Ascending aorta (tissue), 2 donors: ENCODE measurements around the gene OR2Z1. TPM values are rescaled to one million over a fixed set of nuclear protein-coding genes. Genes with fewer than 3 reads are reported as not detected.

Experiments
- DNase-seq, 2 donors: peaks; one replicate each; pipeline ENCODE4 v3.0.0-alpha.2; 2019; ENCODE audit warnings: low spot score in 2 of 2
- H3K27ac ChIP-seq, 2 donors: fragments of 200-600 bp; sonication (generic); one replicate each; pipeline ENCODE4 v1.5.1; 2016 to 2017; ENCODE audit warnings: mild to moderate bottlenecking in 1 of 2
- H3K27me3 ChIP-seq: fragments of 200-600 bp; sonication (generic); one replicate; pipeline ENCODE4 v1.5.1; 2017
- H3K36me3 ChIP-seq, 2 donors: fragments of 200-600 bp; sonication (generic); one replicate each; pipeline ENCODE4 v1.5.1; 2016
- H3K4me1 ChIP-seq, 2 donors: fragments of 200-600 bp; sonication (generic); one replicate each; pipeline ENCODE4 v1.5.1; 2016 to 2017; ENCODE audit warnings: mild to moderate bottlenecking in 1 of 2
- H3K4me3 ChIP-seq, 2 donors: fragments of 200-600 bp; sonication (generic); one replicate each; pipeline ENCODE4 v1.5.1; 2016 to 2017; ENCODE audit warnings: mild to moderate bottlenecking in 1 of 2
- H3K9me3 ChIP-seq, 2 donors: fragments of 200-600 bp; sonication (generic); one replicate each; pipeline ENCODE4 v1.5.1; 2016
- CTCF ChIP-seq, 3 experiments: fragments of 200-600 bp in 2 of 3; fragments of 450-650 bp in 1 of 3; sonication (generic) in 2 of 3; IDR thresholded peaks; one replicate each; pipeline ENCODE4 v1.5.1; 2016 to 2019; ENCODE audit warnings: antibody characterized with exemption in 3 of 3, mild to moderate bottlenecking in 1 of 3, moderate library complexity in 1 of 3
- intact Hi-C: fragments of 100-400 bp; cut with DNase I; formaldehyde crosslinking; loops from one replicate; pipeline ENCODE4 v1.15.1; 2023
- total RNA-seq: library from RNA; depleted of rRNA; stranded (reverse); fragments of >200 nt; gene quantifications from one replicate; pipeline ENCODE4 v1.1.0, GENCODE V29; 2016

Gene OR2Z1
- total RNA-seq, 1 donor from 2014 or later: not detected

DNA sequence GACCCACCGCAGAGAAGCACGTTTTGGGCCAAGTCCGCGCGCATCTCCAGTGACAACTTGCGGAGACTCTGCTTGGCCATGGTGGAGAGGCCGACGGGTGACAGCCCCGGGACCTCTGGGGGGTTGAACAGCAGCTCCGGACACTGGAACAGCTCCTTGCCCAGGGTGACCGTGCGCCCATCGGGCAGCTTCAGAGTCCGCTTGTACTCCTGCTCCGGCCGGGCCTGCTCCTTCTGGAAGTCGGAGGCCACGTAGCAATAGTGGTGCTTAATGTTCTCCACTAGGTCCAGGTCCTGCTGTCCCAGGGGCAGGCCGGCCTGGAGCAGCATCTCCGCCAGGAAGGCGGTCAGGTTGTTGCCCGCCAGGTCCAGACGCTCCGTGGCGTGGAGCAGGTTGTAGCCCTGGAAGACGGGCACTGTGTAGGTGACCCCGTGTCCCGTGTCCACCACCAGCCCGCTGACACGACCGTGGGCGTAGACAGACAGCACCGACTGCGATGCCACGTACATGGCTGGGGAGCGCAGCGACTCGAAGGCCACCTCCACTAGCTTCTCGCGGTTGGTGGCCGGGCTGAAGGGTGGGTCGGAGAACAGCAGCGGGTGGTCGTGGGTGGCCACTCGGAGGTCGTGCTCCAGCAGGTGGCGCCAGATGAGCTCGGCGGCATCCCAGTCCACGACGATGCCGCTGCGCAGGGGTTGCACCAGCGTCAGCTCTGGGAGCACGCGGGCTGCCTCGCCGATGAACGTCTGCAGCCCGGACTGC is 23.6 kb upstream of the OR2Z1 start:
- no peaks in the 10 kb centered on the region for H3K27me3 ChIP-seq
- H3K27ac ChIP-seq: no peak overlapping the region
- no peaks in the 10 kb centered on the region for H3K4me1 ChIP-seq
- TF ChIP-seq CTCF (IDR thresholded peaks at IDR 0.05): no peak
- H3K4me3 ChIP-seq: no peak overlapping the region
- DNase-seq: no peak
- no peaks in the 10 kb centered on the region for H3K36me3 ChIP-seq
- H3K9me3 ChIP-seq: no peaks in the 10 kb centered on the region
- intact Hi-C loops: no loop called here

GRCh38 chr19:8698433-8699063 is 22.9 kb upstream of the OR2Z1 start, which contains the start of gene ACTL9:
TSS of gene ACTL9 (minus strand) at chr19:8698795. CDS start at chr19:8698701, 94 bp downstream.
- H3K4me1 ChIP-seq: no peaks in the 10 kb centered on the region
- intact Hi-C loops: no loop called here
- DNase-seq: no peak
- H3K36me3 ChIP-seq: no peaks in the 10 kb centered on the region
- H3K4me3 ChIP-seq: no peak within 1 kb of the TSS
- no peak within 1 kb of the TSS for H3K27ac ChIP-seq
- H3K9me3 ChIP-seq: no peaks in the 10 kb centered on the region
- TF ChIP-seq CTCF (IDR thresholded peaks at IDR 0.05): no peak
- no peaks in the 10 kb centered on the region for H3K27me3 ChIP-seq

- Histone ChIP-seq H3K4me3 (no peak overlapping the region), H3K27ac (no peak overlapping the region), H3K4me1 (no peaks in the 10 kb centered on the region), H3K27me3 (no peaks in the 10 kb centered on the region), H3K36me3 (no peaks in the 10 kb centered on the region), H3K9me3 (no peaks in the 10 kb centered on the region)
- no peak for TF ChIP-seq CTCF (IDR thresholded peaks at IDR 0.05)
- DNase-seq: no peak
- intact Hi-C loops: loop anchor here (1.0 kb wide), 1 partner anchor 10 kb away; no protein-coding TSS in a partner anchor
These were observed 21.5 kb upstream of the OR2Z1 start for GRCh38 chr19:8699908-8700307.

- intact Hi-C loops: loop anchor here (1.0 kb wide), 1 partner anchor 9 kb away; no protein-coding TSS in a partner anchor
- Histone ChIP-seq H3K27ac (no peak overlapping the region), H3K4me1 (no peaks in the 10 kb centered on the region), H3K36me3 (no peaks in the 10 kb centered on the region), H3K27me3 (no peaks in the 10 kb centered on the region), H3K9me3 (no peaks in the 10 kb centered on the region), H3K4me3 (no peak overlapping the region)
- TF ChIP-seq CTCF (IDR thresholded peaks at IDR 0.05): no peak
- DNase-seq: no peak
These were observed 20.5 kb upstream of the OR2Z1 start for GRCh38 chr19:8700956-8701355.

DNA sequence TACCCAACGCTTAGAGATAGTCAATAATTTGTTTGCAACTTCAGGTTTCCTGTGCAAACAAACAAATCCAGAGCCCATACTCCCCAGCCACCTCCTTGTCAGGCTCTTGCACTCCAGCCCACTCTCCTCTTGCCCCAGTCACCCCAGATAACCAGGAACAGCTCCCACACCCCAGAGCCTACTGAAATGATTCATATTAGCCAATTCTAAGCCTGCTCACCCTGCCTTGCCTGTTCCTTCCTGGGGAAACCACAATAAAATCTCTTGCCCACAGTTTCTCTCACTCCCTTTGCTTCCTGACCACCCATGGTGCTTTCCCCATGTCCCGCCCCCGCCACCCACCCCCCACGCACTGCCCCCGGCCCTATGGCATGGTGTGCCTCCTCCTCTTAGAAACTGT is 19.1 kb upstream of the OR2Z1 start:
- no peaks in the 10 kb centered on the region for H3K36me3 ChIP-seq
- TF ChIP-seq CTCF (IDR thresholded peaks at IDR 0.05): no peak
- no peak overlapping the region for H3K27ac ChIP-seq
- no peak overlapping the region for H3K4me3 ChIP-seq
- intact Hi-C loops: no loop called here
- no peak for DNase-seq
- no peaks in the 10 kb centered on the region for H3K27me3 ChIP-seq
- H3K9me3 ChIP-seq: no peaks in the 10 kb centered on the region
- no peaks in the 10 kb centered on the region for H3K4me1 ChIP-seq
